ENCODE measurements around the gene RBFOX1.

RBFOX1 gene

DNA sequence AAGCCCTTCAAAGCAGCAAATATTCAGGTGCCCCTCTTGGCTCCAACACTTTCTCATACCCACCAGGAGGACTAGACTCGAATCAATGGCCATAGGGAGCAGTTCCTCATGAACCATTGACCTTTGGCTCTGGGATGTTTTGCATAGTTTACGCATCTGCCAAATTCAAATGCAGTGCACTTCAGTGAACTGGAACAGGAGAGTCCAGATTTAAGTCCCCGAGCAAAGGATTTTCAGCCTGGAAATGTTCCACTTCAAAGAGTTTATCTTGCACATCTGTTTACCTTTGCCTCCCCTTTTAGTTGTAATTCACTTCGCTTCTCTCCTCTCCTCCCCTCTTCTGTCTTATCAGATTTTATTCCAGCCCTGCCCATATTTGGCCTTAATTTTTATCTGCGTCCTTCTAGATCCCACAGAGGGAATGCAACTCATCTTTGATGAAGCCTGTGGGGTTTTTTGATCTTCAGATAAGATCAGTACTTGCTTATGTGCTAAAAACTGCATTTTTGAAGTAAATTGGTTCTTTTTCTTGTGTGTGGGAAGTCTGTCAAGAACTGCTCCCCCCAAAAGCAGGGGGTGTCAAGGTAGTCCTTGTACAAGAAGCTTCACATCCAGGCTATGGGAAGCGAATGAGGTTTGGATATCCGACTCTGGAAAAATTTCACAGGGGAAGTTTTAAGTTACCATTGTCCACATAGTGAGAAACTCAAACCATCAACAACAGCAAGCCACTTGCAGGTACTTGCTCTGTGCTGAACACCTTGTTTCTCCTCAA is 281.6 kb downstream of the RBFOX1 start:
- DNase-seq, result no peak

DNA sequence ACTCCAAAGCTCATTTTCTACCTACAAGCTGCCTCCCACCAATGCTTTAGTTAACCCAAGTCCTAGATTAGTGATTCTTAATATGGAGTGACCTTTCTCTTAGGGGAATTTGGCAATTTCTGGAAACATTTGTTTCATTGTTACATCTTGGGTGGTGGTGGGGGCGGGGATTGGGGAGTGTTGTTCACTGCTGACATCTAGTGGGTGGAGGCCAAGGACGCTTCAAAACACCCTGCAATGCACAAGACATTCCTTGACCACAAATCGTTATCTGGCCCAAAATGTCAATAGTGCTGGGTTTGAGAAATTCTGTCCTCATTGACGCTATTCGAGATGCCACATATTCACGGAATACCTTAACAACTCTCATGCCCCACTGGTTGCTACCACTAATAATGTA is 282.9 kb downstream of the RBFOX1 start:
- no peak for DNase-seq

DNA sequence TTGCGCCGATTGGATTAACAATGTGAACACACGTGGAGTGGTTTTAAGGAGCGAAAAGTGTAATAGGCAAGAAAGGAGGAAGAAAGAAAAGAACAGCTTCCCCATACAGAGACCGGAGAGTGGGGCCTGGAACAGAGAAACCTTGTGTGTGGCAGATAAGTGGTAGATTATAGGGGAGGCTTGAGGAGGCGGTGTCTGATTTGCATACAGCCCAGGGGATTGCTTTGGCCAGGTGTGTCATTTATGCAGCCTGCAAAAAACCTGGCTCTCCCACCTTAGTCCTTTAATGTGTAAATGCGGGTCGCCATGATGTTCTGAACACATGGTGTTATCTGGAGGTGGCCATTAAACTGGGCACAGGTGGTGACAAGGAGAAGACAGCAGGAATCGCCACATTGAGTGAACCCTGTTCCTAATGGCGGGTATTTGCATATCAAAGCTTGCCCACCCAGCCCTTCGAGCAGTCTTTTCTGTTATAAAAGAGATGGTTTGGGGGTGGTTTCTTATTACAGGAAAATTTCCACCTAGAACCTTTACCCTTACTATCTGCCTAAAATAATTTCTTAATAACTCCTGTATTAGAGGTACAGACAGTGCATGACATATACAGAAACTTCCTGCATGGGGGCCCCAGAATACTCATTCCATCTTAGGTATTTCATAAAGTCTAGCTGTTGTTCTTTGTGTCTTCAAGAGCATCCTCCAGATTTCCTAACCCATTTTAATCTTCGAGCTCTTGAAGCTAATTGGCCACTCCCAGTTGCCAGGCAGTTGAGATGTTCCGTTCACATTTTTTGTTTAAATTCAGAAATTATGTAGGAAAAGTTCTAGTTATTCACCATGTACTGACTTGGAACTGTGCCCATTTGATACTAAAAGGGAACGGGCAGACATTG is 292.5 kb downstream of the RBFOX1 start:
- DNase-seq, result no peak

DNA sequence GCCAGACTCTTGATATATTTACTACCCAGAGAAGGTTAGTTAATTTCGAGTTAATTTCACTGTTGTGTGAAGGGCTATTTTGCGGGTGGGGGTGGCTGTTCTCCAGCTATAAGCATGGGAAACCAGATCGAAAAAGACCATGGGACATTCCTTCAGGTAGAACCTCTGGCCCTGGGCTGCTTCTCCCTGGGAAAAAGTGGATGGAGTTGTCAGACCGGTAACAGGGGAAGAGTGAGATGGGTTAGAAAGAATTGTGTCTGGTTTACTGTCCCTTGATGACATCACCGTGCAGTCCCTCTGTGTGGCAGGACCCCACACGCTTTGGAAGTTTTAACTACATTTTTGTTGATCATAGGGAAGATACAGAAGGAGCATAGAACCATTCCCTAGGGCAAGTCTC is 296.3 kb downstream of the RBFOX1 start:
- no peak for DNase-seq

DNA sequence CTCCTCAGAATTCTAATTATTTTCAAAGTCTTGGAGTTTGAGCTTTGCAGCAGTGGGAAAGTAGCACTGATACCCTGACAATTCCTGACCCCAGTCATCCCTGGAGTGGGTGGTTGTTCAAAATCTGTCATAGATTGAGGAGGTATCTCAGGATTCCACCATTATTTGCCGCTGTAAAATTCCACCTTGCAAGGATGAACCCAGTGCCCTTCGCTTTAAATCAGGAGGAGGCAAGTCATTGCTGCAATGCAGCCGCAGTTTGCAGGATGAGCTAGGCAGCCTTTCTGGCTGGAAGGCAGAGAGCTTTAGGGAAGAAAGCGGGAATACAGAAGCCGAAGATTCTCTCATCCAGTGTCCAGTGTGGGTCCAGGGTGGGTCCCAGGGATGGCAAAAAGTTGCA is 296.9 kb downstream of the RBFOX1 start:
- DNase-seq, result no peak

DNA sequence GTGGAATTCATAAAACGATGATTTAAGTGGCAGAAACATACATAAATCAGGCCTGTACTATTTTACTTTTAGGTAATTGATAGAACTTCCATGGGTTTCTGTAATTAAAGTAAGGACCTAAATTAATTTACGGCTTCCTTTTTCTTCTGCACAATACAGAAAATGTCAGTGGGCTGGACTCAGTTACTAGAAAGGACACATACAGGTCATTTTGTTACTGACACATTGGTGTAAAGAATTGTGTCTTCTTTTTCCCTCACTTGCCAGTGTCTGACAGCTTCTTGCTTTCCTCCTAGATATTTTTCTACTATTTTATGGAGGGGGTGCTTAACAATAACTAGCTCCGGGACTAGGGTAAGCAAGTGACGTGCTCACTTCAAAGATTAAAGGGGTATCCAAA is 304.8 kb downstream of the RBFOX1 start:
- no peak for DNase-seq

DNA sequence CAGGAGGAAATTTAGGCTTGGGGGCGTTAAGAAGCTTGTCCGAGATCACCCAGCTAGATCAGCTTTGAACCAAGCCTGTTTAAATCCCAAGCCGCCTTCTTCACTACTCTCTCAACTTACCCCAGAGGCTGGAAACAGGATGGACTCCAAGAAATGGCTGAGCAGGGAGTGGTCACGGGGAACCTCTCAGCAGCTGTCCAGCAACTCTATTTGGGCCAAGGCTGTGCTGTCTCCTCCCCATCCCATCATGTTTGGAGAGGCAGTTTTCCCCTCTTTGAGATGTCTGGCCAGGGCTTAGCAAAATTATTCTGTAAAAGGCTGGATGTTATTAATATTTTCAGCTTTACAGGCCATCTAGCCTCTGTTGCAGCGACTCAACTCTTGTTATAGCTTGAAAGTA is 305.7 kb downstream of the RBFOX1 start:
- DNase-seq, result no peak

DNA sequence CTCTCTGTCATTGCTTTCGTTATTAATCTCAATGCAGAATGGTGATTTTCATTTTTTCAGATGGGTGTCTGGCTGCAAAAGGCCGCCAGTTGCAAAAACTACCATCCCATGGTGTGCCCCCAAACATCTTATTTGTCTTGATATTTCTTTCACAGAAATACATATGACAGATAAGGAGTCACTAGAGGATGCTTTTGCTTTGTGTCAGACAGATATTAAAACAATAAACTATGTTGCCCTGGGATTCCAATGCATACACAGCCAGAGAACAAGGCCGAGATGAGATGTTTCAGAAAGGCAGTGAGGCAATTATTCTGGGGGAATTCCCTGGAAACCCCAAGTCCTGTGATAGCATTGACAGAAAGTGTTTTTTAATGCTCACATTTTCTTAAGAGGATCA is 307.7 kb downstream of the RBFOX1 start:
- DNase-seq, result no peak

DNA sequence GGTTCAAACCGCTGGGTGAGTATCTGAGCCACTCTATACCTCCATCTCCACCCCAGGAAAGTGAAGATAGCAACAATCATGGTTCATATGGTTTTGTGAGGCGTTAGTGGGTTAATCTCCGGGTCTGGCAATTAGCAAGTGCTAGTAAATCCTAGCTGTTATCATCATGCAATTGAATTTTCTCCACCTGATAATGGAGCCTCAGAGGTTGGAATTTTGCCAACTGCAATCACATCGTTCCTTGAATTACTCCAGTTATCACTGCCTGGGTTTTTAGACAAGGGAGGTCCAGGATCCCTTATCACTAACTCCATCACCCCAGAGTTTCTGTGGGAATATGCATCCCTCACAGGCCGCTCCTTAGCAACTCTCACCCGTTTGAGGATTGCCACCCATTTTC is 311.5 kb downstream of the RBFOX1 start:
- DNase-seq, result no peak

DNA sequence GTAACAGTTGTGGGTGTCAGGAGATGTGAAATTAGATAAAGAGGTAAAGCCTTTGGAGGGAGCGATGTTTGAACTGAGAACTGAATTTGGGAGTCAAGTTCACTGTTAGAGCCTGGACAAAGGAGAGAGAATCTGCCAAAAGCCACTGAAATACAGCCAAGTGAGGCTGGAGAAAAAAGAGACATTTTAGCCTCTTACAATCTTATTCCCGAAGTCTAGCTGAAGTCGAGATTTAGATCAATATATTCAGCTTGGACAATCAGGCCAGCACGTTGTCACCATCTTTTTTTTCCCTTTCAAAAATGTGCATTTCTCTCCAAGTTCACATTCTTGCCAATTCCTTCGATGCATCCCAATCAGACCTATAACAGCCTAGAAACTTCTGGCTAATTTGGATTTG is 312.2 kb downstream of the RBFOX1 start:
- DNase-seq, result no peak

DNA sequence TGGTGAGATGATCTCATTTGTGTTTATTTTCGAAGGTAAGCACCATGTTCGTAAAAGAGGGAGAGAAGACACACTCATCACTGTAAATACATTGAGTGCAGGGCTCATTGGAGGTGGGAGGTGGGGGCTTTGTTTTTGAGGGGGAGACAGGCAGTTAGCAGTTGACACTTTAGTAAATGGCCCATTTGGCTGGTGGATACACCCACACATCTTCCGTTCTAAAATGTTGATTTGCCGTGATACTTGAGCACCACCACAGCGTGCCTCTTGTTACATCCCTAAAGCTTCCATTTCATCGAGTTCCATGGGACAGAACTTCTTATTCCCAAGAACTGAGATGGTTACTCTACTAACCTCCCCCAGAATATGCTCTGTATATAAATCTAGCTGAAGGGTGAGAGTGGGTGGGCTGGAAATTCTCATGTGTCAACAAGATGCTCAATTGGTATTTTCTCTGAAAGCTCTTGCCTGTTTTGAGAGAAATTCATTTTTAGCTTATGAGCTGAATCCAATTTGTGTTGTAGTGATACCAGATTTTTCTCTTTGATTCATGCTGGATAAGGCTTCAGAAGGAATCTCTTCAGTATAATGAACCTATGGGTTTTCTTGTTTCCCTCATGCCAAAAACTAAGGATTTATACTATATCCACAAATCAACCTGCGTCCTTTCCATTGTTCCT is 314.3 kb downstream of the RBFOX1 start:
- no peak for DNase-seq

DNA sequence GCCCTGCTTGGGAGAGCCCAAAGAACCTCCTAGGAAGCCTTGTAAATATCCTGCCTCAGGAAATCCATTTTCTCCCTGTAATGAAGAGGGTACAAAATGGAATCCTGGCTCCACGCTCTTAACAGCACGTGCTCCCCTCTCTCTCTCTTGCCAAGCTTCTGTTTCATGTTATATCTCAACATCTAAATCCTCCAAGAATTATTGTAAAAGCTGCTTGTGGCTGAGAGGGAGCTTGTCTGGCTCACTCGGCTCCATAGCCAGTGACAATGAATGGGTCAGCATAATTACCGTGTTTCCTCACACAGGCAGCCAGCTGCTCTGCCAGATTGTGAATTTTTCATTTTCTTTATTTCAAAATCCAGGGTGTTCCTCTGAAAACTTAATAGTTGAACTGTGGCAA is 317.8 kb downstream of the RBFOX1 start:
- DNase-seq, result no peak

DNA sequence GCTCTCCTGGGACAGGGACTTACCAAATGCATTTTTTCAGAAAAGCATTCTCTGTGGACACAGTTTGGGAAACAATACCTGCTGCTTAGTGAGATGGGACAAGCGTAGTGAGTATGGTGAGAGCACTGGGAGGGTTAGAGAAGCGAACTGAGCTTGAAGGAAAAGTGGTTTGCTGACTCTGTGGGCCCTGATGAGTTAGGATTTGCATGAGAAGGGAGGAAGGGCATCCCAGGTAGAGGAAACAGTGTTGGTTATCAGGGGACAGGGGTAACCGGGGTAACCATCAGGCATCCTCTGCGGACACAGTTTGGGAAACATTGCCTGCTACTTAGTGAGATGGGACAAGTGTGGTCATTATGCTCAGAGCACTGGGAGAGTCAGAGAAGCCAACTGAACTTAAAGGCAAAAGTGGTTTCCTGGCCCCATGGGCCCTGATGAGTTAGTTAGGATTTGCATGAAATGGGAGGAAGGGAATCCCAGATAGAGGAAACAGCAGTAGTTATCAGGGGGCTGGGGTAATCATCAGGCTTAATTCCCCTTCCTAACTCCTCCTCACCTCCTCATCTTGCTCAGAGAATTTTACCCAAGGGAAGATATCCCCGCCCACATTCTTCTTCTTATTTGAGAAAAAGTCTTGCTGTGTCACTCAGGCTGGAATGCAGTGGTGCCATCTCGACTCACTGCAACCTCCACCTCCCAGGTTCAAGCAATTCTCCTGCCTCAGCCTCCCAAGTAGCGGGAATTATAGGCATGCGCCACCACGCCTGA is 319.3 kb downstream of the RBFOX1 start:
- no peak for DNase-seq

DNA sequence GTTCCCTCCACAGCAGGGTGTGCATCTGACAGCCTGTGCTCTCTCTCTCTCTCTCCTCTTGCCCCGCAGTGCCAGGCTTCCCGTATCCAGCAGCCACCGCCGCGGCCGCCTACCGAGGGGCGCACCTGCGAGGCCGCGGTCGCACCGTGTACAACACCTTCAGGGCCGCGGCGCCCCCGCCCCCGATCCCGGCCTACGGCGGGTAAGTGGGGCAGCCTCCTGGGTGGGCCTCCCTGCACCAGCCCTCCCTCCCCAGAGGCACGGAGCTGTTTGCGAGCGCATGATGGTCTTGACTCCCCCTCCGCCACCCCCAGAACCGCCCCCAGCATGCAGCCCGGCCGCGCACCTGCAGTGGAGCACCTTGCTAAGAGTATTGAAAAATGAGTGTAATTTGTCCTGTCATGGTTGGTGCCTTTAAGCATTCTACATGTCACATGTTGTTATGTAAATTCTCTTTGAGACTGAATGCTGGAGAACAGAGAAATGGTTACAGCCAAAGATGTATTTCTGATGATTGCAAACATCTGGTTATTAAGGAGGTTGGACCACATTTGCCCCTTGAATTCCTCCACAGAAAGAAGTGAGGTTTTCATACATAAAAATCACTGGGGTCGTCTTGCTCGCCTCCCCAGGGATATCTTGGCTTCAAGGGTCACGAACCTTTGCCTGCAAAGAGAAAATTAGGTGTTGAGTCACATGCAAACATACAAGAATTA is 321.3 kb downstream of the RBFOX1 start:
- DNase-seq, result no peak

DNA sequence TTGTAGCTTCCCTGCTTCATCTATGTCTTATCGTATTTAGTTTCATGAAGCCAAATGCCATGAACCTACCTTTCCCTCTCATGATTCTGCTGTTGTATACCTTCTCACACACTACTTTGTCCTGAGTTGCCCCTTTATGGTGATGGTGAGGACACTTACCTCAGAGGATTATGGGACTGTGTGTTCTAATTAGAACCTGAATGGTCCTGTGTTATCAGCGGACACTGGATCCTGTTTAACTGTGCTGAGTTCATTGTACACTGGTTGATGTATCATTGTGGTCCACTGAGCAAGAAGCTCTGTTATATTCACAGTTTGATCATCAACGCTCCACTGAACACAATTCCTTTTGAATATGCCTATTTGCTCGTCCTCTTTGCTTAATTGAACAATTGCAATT is 343.0 kb downstream of the RBFOX1 start:
- DNase-seq, result no peak

DNA sequence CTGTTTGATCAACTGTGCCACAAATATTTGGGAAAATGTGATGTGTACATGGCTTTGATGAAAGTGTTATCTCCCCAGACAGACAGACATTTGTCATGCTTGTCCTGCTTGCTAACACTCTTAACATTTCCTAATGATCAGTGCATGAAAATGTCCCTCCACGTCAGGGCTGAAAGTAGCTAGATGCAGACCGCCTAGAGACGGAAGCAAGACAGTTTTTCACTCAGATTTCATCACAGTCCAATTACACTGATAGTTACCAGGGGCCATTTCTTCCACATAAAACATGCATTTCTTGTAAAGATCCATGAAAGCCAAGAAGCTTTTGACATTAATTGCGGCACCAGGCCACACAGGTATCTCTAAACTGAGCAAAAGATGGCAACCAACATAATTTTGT is 347.7 kb downstream of the RBFOX1 start:
- no peak for DNase-seq

DNA sequence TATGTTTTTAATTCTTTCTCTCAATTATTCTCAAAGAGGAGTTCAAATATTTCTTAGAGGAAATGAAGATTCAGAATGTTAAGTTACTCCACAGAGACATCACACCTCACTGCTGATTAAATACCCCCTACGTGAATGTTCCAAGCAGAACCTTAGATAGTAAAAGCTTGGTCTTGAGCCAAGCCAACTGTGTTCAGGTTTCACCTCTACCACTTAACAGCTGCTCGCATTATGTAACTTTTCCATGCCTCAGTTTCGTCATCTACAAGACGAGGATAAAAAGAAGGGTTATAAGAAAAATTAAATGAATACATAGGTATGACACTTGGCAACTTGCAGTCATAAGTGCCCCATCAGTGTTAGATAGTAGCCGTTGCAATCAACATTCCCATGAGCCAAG is 356.2 kb downstream of the RBFOX1 start:
- DNase-seq, result no peak

DNA sequence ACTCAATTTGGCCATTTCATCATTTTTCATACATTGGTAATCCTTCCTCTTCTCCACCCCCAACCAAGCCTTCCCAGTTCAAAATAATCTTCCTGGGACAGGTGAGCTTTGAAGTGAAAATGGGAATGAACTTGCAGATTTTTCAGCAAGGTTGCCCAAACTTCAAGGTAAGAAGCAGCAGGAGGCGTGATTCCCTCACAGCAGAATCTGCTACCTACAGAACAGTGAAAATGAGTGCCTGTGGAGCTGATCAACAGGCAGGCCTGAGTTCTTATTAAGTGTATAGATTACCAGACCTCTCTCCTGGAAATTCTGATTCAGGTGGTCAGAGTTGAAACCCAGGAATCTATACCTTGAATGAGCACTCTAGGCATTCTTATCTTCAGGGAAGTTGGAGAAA is 356.6 kb downstream of the RBFOX1 start:
- DNase-seq, result no peak

DNA sequence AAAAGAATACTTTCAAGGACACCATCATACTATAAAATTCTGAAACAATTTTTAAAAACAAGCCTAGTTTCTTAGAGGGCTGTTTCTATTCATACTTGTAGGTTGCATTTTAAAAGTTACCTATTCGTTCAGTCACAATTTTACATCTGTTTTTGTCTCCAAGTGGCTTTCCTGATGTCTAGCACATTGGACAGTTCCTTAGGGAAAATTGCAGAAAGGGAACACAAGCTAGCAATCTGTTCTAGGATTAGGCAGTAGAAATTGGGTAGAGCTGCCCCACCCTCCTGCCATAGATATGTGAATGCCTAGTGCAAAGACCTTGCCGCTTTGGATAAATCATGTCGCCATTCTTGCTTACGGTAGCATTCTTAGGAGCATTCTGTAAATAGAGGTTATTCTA is 358.9 kb downstream of the RBFOX1 start:
- DNase-seq, result no peak

DNA sequence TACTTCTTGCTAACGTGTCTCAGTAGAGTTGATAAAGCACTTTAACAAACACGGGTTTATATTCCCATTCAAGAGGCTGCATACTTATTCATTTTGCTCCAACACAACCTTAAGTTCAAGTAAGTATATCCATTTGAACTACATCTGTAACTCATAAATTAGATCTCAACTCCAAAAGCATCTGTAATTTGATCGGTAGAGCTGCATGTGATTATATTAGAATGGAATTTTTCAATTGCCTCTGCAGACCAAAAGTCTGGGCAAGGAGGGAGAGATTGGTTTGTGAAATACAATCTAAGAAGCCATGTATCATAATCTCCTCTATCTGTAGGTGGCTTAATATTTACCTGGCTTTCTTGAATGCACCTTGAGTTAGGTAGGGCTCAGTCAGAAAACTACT is 371.0 kb downstream of the RBFOX1 start:
- no peak for DNase-seq

DNA sequence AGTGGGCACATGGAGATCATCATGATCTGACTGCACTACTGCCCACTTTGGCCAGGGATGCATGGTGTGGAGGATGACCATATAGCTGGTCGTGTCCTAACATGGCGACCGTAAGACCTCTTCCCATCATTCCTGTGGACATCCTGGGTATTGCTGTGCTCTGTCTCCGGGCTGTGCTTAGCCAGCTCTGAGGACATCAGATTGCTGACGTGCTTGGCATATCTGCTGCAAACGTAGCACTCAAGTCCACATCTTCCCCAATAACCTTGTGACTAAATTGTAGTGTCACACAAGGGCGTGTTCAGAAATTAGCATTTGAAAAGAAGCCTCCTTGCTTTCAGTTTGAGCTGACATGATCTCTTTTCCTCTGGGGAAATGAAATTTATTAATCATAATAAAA is 373.2 kb downstream of the RBFOX1 start:
- no peak for DNase-seq

DNA sequence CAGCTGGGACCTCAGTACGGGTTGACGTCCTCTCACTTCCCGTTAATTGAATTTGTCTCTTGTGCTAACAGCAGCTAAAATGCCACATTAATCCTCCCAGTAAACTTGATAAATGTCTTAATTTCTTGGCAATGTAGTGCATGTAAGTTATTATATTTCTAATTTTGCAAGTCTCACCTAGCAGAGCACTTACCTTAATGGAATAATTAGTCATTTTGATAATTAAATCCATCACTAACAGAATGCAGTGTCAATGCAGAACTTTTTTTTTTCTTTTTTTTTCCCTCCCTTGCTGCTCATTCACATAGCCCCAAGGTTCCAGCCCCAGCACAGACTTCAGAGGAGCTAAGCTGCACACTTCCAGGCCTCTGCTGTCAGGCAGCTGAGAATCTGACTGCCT is 376.5 kb downstream of the RBFOX1 start:
- DNase-seq, result no peak

Measured in hematopoietic multipotent progenitor cell treated with erythropoietin and hydrocortisone succinate and interleukin-3 and kit ligand, for 8 days (in vitro differentiated cells).